Fibroblast of lung (primary cell): ENCODE results near the gene LAMC3. TPM values are rescaled to one million over a fixed set of nuclear protein-coding genes. Genes with fewer than 3 reads are reported as not detected.

Source experiments
- DNase-seq, 2 donors: peaks; one replicate each; pipeline versions ENCODE4 v3.0.0 to v3.0.0-alpha.2; 2010; ENCODE audit warnings: low read depth in 2 of 2
- H2AFZ ChIP-seq: 2 replicates; pipeline ENCODE4 v1.5.1; 2012; ENCODE audit warnings: low read length, control low read depth, inconsistent platforms
- H3K27ac ChIP-seq: 2 replicates; pipeline ENCODE4 v1.5.1; 2011; ENCODE audit warnings: low read length, control low read depth; ENCODE audit not compliant: insufficient read depth
- H3K27me3 ChIP-seq: 2 replicates; pipeline ENCODE4 v1.5.1; 2011; ENCODE audit warnings: mild to moderate bottlenecking, low read length; ENCODE audit not compliant: control insufficient read depth, insufficient read depth
- H3K36me3 ChIP-seq: 2 replicates; pipeline ENCODE4 v1.5.1; 2011; ENCODE audit warnings: low read length; ENCODE audit not compliant: control insufficient read depth, insufficient read depth
- H3K4me1 ChIP-seq: 2 replicates; pipeline ENCODE4 v1.5.1; 2011; ENCODE audit warnings: low read length; ENCODE audit not compliant: control insufficient read depth, insufficient read depth; ENCODE audit errors: extremely low read depth
- H3K4me2 ChIP-seq: 2 replicates; pipeline ENCODE4 v1.5.1; 2011; ENCODE audit warnings: low read length, control low read depth; ENCODE audit not compliant: insufficient read depth; ENCODE audit errors: extremely low read depth
- H3K4me3 ChIP-seq, 4 experiments: fragments of 200-600 bp in 1 of 4; sonication (generic) in 1 of 4; replicated peaks in 1 of 4; 2 replicates each; pipeline ENCODE4 v1.5.1; 2011 to 2016; ENCODE audit warnings: low read length in 4 of 4, low read depth in 3 of 4, mild to moderate bottlenecking in 3 of 4, control low read depth in 2 of 4, inconsistent platforms in 1 of 4, mixed read lengths in 1 of 4; ENCODE audit not compliant: insufficient read depth in 1 of 4; ENCODE audit errors: control extremely low read depth in 1 of 4
- H3K79me2 ChIP-seq: 2 replicates; pipeline ENCODE4 v1.5.1; 2012; ENCODE audit warnings: mild to moderate bottlenecking, low read length, inconsistent platforms; ENCODE audit not compliant: control insufficient read depth, insufficient read depth
- H3K9ac ChIP-seq: 2 replicates; pipeline ENCODE4 v1.5.1; 2011; ENCODE audit warnings: mild to moderate bottlenecking, low read length, control low read depth; ENCODE audit not compliant: insufficient read depth
- H3K9me3 ChIP-seq: 2 replicates; pipeline ENCODE4 v1.5.1; 2012; ENCODE audit warnings: low read depth, low read length; ENCODE audit not compliant: control insufficient read depth, insufficient read depth
- H4K20me1 ChIP-seq: 2 replicates; pipeline ENCODE4 v1.5.1; 2011; ENCODE audit warnings: low read length; ENCODE audit not compliant: control insufficient read depth, insufficient read depth; ENCODE audit errors: extremely low read depth
- CTCF ChIP-seq, 2 donors: IDR thresholded peaks in 1 of 2; conservative IDR thresholded peaks in 1 of 2; 1 replicate in 1 of 2; 2 replicates in 1 of 2; pipeline ENCODE4 v1.5.1; 2011 to 2012; ENCODE audit warnings: low read length in 2 of 2, control low read depth in 1 of 2, inconsistent platforms in 1 of 2, low read depth in 1 of 2, mild to moderate bottlenecking in 1 of 2
- EZH2 ChIP-seq: IDR thresholded peaks from 2 replicates; pipeline ENCODE4 v1.5.1; 2012; ENCODE audit warnings: low read length, control low read depth, mild to moderate bottlenecking; ENCODE audit errors: missing control alignments
- polyA plus RNA-seq, 2 donors: library from polyadenylated mRNA; depleted of rRNA in 1 of 2; stranded (reverse) in 1 of 2; unstranded in 1 of 2; fragments of >200 nt; gene quantifications; 2 replicates each; pipeline ENCODE4 v1.2.1, GENCODE V29; 2011 to 2012; ENCODE audit warnings: missing spikeins in 1 of 2
- total RNA-seq: library from RNA; depleted of rRNA; stranded (reverse); fragments of >200 nt; gene quantifications from 2 replicates; pipeline ENCODE4 v1.2.1, GENCODE V29; 2014

The LAMC3 gene
- total and polyA plus RNA-seq, 2 donors (not counting 1 experiment from before 2014, with no cell fraction given): 0.17 to 1.4 TPM

GRCh38 chr9:131029574-131029952 lies 20.6 kb downstream of the LAMC3 start:
- no peaks in the 10 kb centered on the region for H3K36me3 ChIP-seq
- H3K4me2 ChIP-seq: no peak overlapping the region
- H3K9ac ChIP-seq: no peak overlapping the region
- no peak for DNase-seq
- no peaks in the 10 kb centered on the region for H3K79me2 ChIP-seq
- no peak overlapping the region for H3K27ac ChIP-seq
- H3K9me3 ChIP-seq: no peaks in the 10 kb centered on the region
- H2AFZ ChIP-seq: no peak overlapping the region
- H3K27me3 ChIP-seq: peaks cover 5% of the 10 kb centered on the region
- no peak overlapping the region for H3K4me3 ChIP-seq
- no peak for TF ChIP-seq CTCF (conservative IDR thresholded peaks at IDR 0.05 in 1 of 2, IDR thresholded peaks at IDR 0.05 in 1 of 2; ENCODE audit: low read depth in 1 of 2, low read length in 2 of 2)
- no peak for TF ChIP-seq EZH2
- H3K4me1 ChIP-seq: no peaks in the 10 kb centered on the region
- H4K20me1 ChIP-seq: no peaks in the 10 kb centered on the region

DNA sequence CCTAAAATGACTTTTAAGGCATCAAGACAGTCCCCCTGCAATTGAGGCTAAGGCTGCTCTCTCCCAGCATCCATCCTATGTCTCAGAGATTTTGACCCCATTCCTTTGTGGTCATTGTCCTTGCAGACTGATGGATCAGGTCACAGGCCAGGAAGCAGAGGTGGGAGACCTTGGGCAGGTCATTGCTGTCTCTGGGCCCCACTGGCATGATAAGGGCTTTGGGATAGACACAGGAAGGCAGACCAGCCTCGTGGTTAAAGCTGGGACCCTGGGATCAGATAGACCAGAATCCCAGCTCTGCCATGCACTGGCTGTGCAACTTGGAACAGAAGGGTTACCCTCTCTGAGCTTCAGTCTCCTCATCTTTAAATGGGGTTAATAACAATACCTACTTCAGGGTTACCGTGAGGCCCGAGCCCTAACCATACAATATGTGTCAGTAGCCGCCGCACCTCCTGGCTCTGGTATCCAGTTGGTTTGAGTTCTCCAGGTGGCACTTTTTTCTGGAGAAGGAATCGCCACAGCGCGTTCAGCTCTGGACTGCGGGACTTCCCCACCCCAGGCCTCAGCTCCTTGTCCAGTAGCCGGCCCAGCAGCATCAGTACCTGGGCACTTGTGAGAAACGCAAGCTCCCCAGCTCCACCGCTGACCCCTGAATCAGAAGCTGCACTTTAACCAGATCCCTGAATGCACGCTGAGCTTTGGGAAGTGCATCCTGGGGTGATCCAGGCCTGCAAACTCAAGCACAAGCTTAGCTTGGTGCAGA lies 21.4 kb downstream of the LAMC3 start:
- H3K4me1 ChIP-seq: no peaks in the 10 kb centered on the region
- TF ChIP-seq CTCF (conservative IDR thresholded peaks at IDR 0.05 in 1 of 2, IDR thresholded peaks at IDR 0.05 in 1 of 2; ENCODE audit: low read depth in 1 of 2, low read length in 2 of 2) (no peak), EZH2 (no peak)
- DNase-seq: no peak
- no peak overlapping the region for H3K4me2 ChIP-seq
- no peaks in the 10 kb centered on the region for H3K9me3 ChIP-seq
- no peak overlapping the region for H2AFZ ChIP-seq
- H3K36me3 ChIP-seq: no peaks in the 10 kb centered on the region
- H3K4me3 ChIP-seq: no peak overlapping the region
- H3K9ac ChIP-seq: no peak overlapping the region
- no peaks in the 10 kb centered on the region for H3K79me2 ChIP-seq
- H3K27ac ChIP-seq: no peak overlapping the region
- peaks cover 5% of the 10 kb centered on the region for H3K27me3 ChIP-seq
- H4K20me1 ChIP-seq: no peaks in the 10 kb centered on the region

GRCh38 chr9:131031005-131031641 lies 22.1 kb downstream of the LAMC3 start:
- TF ChIP-seq CTCF (conservative IDR thresholded peaks at IDR 0.05 in 1 of 2, IDR thresholded peaks at IDR 0.05 in 1 of 2; ENCODE audit: low read depth in 1 of 2, low read length in 2 of 2) (no peak), EZH2 (no peak)
- Histone ChIP-seq H3K9ac (no peak overlapping the region), H3K9me3 (no peaks in the 10 kb centered on the region), H3K27me3 (peaks cover 5% of the 10 kb centered on the region), H3K79me2 (no peaks in the 10 kb centered on the region), H3K4me2 (no peak overlapping the region), H3K4me1 (no peaks in the 10 kb centered on the region), H3K36me3 (no peaks in the 10 kb centered on the region), H4K20me1 (no peaks in the 10 kb centered on the region), H3K4me3 (no peak overlapping the region), H2AFZ (no peak overlapping the region), H3K27ac (no peak overlapping the region)
- no peak for DNase-seq
